AG10803 (cell line): Measurements from ENCODE around the gene SLC9C1.
A peak's percentile ranks its signal among the peaks of the same experiment; 100 is the strongest.

ENCODE experiments used
- DNase-seq: peaks from one replicate; pipeline ENCODE4 v3.0.0; 2010; ENCODE audit warnings: low read depth
- H3K4me3 ChIP-seq: 2 replicates; pipeline ENCODE4 v1.5.1; 2011; ENCODE audit warnings: mild to moderate bottlenecking, low read length, control low read depth
- CTCF ChIP-seq: conservative IDR thresholded peaks from 2 replicates; pipeline ENCODE4 v1.5.1; 2011; ENCODE audit warnings: mild to moderate bottlenecking, low read length, control low read depth, inconsistent platforms

Gene SLC9C1

GRCh38 chr3:112117415-112117814 lies 176.6 kb downstream of the SLC9C1 start:
- no peak for DNase-seq
- H3K4me3 ChIP-seq, result no peak overlapping the region
- no peak for TF ChIP-seq CTCF

- no peak for TF ChIP-seq CTCF
- no peak overlapping the region for H3K4me3 ChIP-seq
- no peak for DNase-seq
Observed at GRCh38 chr3:112116748-112117186, 177.2 kb downstream of the SLC9C1 start.

- DNase-seq, result no peak
- no peak overlapping the region for H3K4me3 ChIP-seq
- no peak for TF ChIP-seq CTCF
Observed at GRCh38 chr3:112115806-112116383, 178.1 kb downstream of the SLC9C1 start.

GRCh38 chr3:112115161-112115739 lies 178.8 kb downstream of the SLC9C1 start:
- no peak overlapping the region for H3K4me3 ChIP-seq
- TF ChIP-seq CTCF, result no peak
- no peak for DNase-seq

- no peak for DNase-seq
- no peak for TF ChIP-seq CTCF
- H3K4me3 ChIP-seq, result no peak overlapping the region
Observed at GRCh38 chr3:112114576-112115160, 179.3 kb downstream of the SLC9C1 start.

- DNase-seq, result peak; percentile 68
- H3K4me3 ChIP-seq, result no peak overlapping the region
- TF ChIP-seq CTCF, result peak; percentile 89
Observed at GRCh38 chr3:112111785-112112402, 182.1 kb downstream of the SLC9C1 start.

- DNase-seq, result no peak
- TF ChIP-seq CTCF, result no peak
- no peak overlapping the region for H3K4me3 ChIP-seq
Observed at GRCh38 chr3:112109322-112109721, 184.7 kb downstream of the SLC9C1 start.
